K562 (cell line): Measurements from ENCODE around the gene DEPDC1. TPM values are rescaled to one million over a fixed set of nuclear protein-coding genes. Genes with fewer than 3 reads are reported as not detected.

ENCODE experiments used
- ARID3B ChIP-seq: fragments of 250-450 bp; sonication (Bioruptor Pico); IDR thresholded peaks from 2 replicates; pipeline ENCODE4 v1.4.0; 2020; ENCODE audit warnings: borderline replicate concordance
- BHLHE40 ChIP-seq: IDR thresholded peaks from 2 replicates; pipeline ENCODE4 v1.6.1; 2011; ENCODE audit warnings: low read length, improper control_type of control experiment
- BMI1 ChIP-seq: fragments of 150-350 bp; IDR thresholded peaks from 2 replicates; pipeline ENCODE4 v1.6.1; 2014; ENCODE audit warnings: low read length
- CBX1 ChIP-seq: sonication (generic); IDR thresholded peaks from 2 replicates; pipeline ENCODE4 v1.6.1; 2016; ENCODE audit warnings: antibody characterized with exemption, low read depth, mild to moderate bottlenecking
- ELF1 ChIP-seq: fragments of 200-800 bp; sonication (Bioruptor generic); IDR thresholded peaks from 2 replicates; pipeline ENCODE4 v1.6.1; 2016; ENCODE audit warnings: missing genetic modification characterization, missing compliant biosample characterization
- HNRNPUL1 ChIP-seq: fragments of 200-400 bp; formaldehyde crosslinking; IDR thresholded peaks from 2 replicates; pipeline ENCODE4 v1.6.1; 2017; ENCODE audit warnings: low read length
- KLF13 ChIP-seq: fragments of 450-650 bp; IDR thresholded peaks from 2 replicates; pipeline ENCODE4 v1.6.1; 2016; ENCODE audit warnings: missing genetic modification characterization, low read depth, mild to moderate bottlenecking, missing compliant biosample characterization, moderate library complexity, borderline replicate concordance
- L3MBTL2 ChIP-seq: fragments of 450-650 bp; IDR thresholded peaks from 2 replicates; pipeline ENCODE4 v1.6.1; 2016; ENCODE audit warnings: mild to moderate bottlenecking, moderate library complexity
- MAX ChIP-seq: sonication (generic); formaldehyde crosslinking; IDR thresholded peaks from 2 replicates; pipeline ENCODE4 v1.9.0; 2022; ENCODE audit warnings: mild to moderate bottlenecking, missing genetic modification reagents
- MCM7 ChIP-seq, 2 experiments: fragments of 450-650 bp; IDR thresholded peaks; 2 replicates each; pipeline ENCODE4 v1.6.1; 2016 to 2018
- MEF2A ChIP-seq: IDR thresholded peaks from 2 replicates; pipeline ENCODE4 v1.6.1; 2011; ENCODE audit warnings: low read depth, mild to moderate bottlenecking, low read length, moderate library complexity; ENCODE audit not compliant: control insufficient read depth
- MXI1 ChIP-seq: IDR thresholded peaks from 2 replicates; pipeline ENCODE4 v1.6.1; 2011; ENCODE audit warnings: low read depth, mild to moderate bottlenecking, improper control_type of control experiment, low read length
- NEUROD1 ChIP-seq: fragments of 150-350 bp; IDR thresholded peaks from 2 replicates; pipeline ENCODE4 v1.6.1; 2014; ENCODE audit warnings: borderline replicate concordance, low read length, low read depth; ENCODE audit not compliant: partially characterized antibody
- PHF20 ChIP-seq: fragments of 450-650 bp; IDR thresholded peaks from 2 replicates; pipeline ENCODE4 v1.6.1; 2018; ENCODE audit not compliant: partially characterized antibody
- RNF2 ChIP-seq: sonication (generic); IDR thresholded peaks from 2 replicates; pipeline ENCODE4 v1.6.1; 2016
- RNF219 ChIP-seq: fragments of 250-450 bp; sonication (Bioruptor Pico); IDR thresholded peaks from 2 replicates; pipeline ENCODE4 v1.5.0; 2022; ENCODE audit warnings: mild to moderate bottlenecking
- SMARCE1 ChIP-seq: fragments of 450-650 bp; IDR thresholded peaks from 2 replicates; pipeline ENCODE4 v1.7.1; 2016; ENCODE audit warnings: mild to moderate bottlenecking
- SNRNP70 ChIP-seq: fragments of 200-400 bp; formaldehyde crosslinking; optimal IDR thresholded peaks from 2 replicates; pipeline ENCODE3; 2017; ENCODE audit warnings: low read depth, low read length
- SP1 ChIP-seq: sonication (generic); formaldehyde crosslinking; IDR thresholded peaks from 2 replicates; pipeline ENCODE4 v1.8.1; 2022; ENCODE audit warnings: mild to moderate bottlenecking, missing genetic modification reagents
- SRSF1 ChIP-seq: fragments of 200-400 bp; formaldehyde crosslinking; IDR thresholded peaks from 2 replicates; pipeline ENCODE4 v1.6.1; 2017; ENCODE audit warnings: mild to moderate bottlenecking, low read depth, low read length, moderate library complexity
- SRSF9 ChIP-seq: fragments of 200-400 bp; formaldehyde crosslinking; IDR thresholded peaks from 2 replicates; pipeline ENCODE4 v1.6.1; 2017; ENCODE audit warnings: low read depth, low read length, borderline replicate concordance
- THRAP3 ChIP-seq: fragments of 450-650 bp; IDR thresholded peaks from 2 replicates; pipeline ENCODE4 v1.6.1; 2016; ENCODE audit warnings: mild to moderate bottlenecking, inconsistent platforms, borderline replicate concordance
- U2AF1 ChIP-seq: fragments of 200-400 bp; formaldehyde crosslinking; optimal IDR thresholded peaks from 2 replicates; pipeline ENCODE3; 2017; ENCODE audit warnings: mild to moderate bottlenecking, low read depth, low read length, moderate library complexity
- ZBTB26 ChIP-seq: fragments of 450-650 bp; formaldehyde crosslinking; IDR thresholded peaks from 2 replicates; pipeline ENCODE4 v1.4.0; 2022; ENCODE audit warnings: missing genetic modification characterization
- polyA plus RNA-seq, 8 experiments: library from polyadenylated mRNA; depleted of rRNA in 4 of 8; stranded (reverse) in 5 of 8; unstranded in 3 of 8; fragments of >200 nt; fragmentation: Nextera tagmentation in 2 of 8; fragmentation: Illumina TruSeq in 1 of 8; extraction: Ambion mirVana in 2 of 8; extraction: Trizol in 1 of 8; gene quantifications; 2 replicates each; pipeline versions ENCODE4 v1.2.1 to v1.2.3, GENCODE V29; 2011 to 2014; ENCODE audit warnings: inconsistent platforms in 1 of 8, missing spikeins in 1 of 8
- total RNA-seq, 7 experiments: library from RNA; depleted of rRNA in 6 of 7; stranded (reverse); fragments of >200 nt in 6 of 7; fragmentation: Illumina TruSeq in 2 of 7; extraction: Trizol in 2 of 7; gene quantifications; 2 replicates each; pipeline versions ENCODE4 v1.2.1 to v1.2.3, GENCODE V29; 2011 to 2021; ENCODE audit warnings: low replicate concordance in 1 of 7

DEPDC1 gene
- total and polyA plus RNA-seq, 9 of the 15 experiments (the other 6 are each of a cell fraction or from before 2014, with no cell fraction given): 9.9 to 28.3 (median 17.8) TPM

- TF ChIP-seq SRSF9 (no peak), NEUROD1 (peak; percentile 16), HNRNPUL1 (no peak), MAX (CRISPR knock-in tag) (0 out of 2 replicates have a peak, but pooled peaks have one; percentile 51), ZBTB26 (CRISPR knock-in tag) (no peak), SMARCE1 (no peak), U2AF1 (no peak), MXI1 (no peak), L3MBTL2 (peak; percentile 83), BMI1 (no peak), RNF2 (peak; percentile 59; the same call in 1 of the 2 replicates), BHLHE40 (peak; percentile 90), ELF1 (tag) (no peak), SNRNP70 (no peak), RNF219 (CRISPR knock-in tag) (no peak), SRSF1 (0 out of 2 replicates have a peak, but pooled peaks have one; percentile 39), ARID3B (no peak), THRAP3 (no peak), CBX1 (peak; percentile 85; the same call in 1 of the 2 replicates), PHF20 (no peak), MEF2A (no peak), KLF13 (tag) (no peak), SP1 (CRISPR knock-in tag) (peak; percentile 75), MCM7 (IDR thresholded peaks at IDR 0.05) (no peak)
Observed at GRCh38 chr1:68496680-68497357, at the start of gene DEPDC1 (continued).
